NCI-H1436 treated with DMSO at 0.1 percent for 48 hours (cell line): Measurements from ENCODE around the gene SH3BGR.

Experiments used
- DNase-seq: peaks from one replicate; lab custom pipeline; 2025; lab: John Stamatoyannopoulos, UW

Gene SH3BGR

GRCh38 chr21:39552856-39553255, 101.1 kb downstream of the SH3BGR start:
- no peak for DNase-seq

DNA sequence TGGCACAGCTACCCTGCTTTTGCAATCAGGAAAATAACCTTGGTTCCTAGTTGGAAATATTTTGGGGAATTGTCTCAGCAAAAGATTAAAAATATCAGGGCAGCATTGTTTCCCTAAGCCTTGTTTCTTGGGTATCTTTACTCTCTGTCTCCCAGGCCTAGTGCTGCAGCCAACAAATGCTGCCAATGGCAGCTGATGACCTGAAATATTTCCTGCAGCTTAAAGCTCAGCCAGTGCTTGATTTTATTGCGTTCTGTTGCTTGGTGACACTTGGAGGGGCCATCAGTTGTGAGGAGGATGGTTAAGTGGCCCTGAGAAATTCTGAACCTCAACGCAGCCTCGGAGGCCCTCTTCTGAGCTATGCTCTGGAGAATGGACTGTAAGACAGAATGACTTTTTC, 101.6 kb downstream of the SH3BGR start:
- DNase-seq, result no peak

DNA sequence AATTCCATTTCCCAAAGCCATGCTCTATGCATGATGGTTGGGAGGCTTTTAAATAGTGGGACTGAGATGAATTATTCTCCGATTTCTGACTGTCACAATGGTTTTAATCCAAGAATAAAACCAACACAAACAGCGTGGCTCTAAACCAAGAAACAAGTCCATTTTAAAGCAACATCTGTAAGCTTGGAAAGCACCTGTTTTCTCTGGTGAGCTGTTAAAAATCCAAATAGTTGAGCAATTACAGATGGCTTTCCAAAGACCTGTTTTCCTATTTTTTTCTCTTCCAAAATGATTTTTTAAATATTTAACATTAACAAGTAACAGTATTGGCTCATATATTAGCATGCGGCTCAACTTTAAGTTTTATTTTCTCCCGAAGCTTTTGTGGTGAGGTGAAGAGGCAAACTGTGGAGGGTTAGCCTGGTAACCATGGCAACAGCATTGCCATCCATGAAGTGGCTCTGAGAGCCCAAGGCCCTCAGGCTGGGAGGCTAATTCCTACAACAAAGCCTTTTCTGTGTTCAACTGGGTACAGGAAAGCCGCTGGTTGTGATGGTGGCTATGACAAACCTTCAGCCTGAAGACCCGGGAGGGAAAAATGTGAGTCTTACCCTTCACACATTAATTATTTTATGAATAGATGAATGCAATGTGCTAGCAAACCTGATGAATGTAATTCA, 104.3 kb downstream of the SH3BGR start:
- peak; percentile 7 for DNase-seq

DNA sequence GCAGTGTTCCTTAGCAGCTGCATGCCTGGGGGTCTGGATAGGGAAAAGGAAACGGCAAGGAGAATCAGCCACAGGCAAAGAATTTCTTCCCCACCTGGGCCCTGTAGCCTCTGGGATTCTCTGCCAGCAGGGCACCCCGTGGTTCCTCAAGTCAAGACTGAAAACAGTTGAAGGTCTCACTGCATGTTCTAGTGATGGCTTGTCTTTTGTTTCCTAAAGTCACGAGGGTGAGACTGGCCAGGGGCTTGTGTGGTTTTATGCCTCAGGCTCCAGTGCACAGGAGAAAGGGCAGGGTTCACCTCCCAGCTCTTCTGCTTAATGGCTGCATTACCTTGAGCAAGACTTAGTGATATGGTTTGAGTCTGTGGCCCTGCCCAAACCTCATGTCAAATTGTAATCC, 107.7 kb downstream of the SH3BGR start:
- no peak for DNase-seq

DNA sequence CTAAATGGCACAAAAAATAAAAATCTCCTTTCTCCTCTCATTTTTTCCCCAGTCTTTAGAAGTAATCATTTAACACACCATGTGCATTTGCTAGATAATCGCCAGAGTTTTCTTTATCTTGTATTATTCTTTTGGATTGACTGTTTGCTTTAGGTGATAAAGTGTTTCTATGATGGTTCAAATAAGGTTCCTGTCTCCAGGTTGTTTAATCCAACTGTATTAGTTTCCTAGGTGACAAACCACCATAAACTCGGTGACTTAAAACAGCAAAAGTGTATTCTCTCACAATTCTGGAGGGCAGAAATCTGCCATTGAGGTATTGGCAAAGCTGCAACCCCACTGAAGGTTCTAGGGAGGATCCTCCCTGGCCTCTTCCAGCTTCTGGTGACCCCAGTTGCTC, 109.4 kb downstream of the SH3BGR start:
- DNase-seq, result no peak

DNA sequence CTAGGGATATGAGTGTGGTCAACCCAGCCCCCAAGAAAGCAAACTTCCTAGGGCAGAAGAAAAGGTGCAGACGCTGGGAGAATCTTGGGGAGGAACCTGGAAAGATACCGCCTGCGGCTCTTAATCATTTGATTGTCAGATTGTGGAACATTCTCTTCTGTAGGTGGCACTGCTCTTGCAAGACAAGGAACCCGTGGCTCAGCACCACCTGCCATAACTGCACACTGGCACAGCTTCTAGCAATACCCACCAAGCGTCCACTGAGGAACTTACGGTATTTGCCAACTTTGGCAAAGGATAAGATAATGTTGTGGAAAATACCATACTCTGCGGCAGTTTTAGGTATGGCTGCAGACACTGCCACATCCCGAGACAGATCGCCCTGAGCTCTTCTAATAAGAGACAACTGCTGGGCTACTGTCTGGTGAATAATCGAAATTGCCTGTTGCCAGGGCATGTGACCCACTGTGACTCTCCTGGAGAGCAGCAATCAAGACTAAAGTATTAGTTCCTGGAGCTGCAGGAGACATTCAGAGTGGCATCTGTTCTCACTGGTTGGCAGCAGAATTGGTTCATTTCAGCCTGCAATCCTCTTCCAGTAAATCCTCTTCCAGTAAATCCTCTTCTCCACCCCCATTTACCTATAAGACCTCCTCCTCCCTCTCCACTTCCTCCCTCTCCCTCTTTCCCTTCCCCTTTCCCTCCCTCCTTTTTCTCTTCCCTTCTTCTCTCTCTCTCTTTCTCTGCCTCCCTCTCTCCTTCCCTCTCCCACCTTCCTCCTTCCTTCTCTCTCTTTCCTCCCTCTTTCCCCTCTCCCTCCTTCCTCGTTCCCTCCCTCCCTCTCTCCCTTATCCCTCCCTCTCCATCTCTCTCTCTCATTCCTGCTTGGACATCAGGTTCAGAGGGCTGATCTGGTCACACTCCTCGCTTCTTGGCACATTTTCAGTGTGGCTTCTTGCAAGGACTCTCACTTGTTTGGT, 111.3 kb downstream of the SH3BGR start:
- DNase-seq, result no peak

- DNase-seq, result no peak
Observed at GRCh38 chr21:39564200-39564599, 112.4 kb downstream of the SH3BGR start.
